HG02973 (cell line): ENCODE data around the gene SHISAL1.

ENCODE experiments used
- ATAC-seq: cut with Tn5 transposase; IDR thresholded peaks from one replicate; pipeline ENCODE4 v1.9.1; 2021; ENCODE audit warnings: moderate library complexity; ENCODE audit not compliant: unreplicated experiment

SHISAL1 gene

DNA sequence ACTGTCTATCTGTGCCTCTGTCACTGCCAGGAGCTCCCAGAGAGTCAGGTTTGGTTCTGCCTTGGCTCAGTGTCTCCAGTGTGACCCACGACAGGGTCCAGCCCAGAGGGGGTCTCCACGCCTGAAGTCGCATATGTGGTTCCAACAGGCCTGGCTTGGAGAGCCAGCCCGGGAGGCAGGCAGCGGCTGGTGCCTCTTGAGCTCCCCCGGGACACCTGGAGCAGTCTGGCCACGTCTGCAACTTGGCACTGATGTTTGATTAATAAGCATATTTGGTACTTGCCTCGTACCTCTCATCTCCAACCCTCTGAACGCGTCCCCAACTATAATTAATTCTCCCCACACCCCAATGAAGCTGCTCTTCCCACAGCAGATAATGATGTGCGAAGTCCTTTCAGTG lies 31.7 kb upstream of the SHISAL1 start:
- no peak for ATAC-seq

- ATAC-seq, result no peak
Observed at GRCh38 chr22:44342347-44342956, 29.7 kb upstream of the SHISAL1 start.

DNA sequence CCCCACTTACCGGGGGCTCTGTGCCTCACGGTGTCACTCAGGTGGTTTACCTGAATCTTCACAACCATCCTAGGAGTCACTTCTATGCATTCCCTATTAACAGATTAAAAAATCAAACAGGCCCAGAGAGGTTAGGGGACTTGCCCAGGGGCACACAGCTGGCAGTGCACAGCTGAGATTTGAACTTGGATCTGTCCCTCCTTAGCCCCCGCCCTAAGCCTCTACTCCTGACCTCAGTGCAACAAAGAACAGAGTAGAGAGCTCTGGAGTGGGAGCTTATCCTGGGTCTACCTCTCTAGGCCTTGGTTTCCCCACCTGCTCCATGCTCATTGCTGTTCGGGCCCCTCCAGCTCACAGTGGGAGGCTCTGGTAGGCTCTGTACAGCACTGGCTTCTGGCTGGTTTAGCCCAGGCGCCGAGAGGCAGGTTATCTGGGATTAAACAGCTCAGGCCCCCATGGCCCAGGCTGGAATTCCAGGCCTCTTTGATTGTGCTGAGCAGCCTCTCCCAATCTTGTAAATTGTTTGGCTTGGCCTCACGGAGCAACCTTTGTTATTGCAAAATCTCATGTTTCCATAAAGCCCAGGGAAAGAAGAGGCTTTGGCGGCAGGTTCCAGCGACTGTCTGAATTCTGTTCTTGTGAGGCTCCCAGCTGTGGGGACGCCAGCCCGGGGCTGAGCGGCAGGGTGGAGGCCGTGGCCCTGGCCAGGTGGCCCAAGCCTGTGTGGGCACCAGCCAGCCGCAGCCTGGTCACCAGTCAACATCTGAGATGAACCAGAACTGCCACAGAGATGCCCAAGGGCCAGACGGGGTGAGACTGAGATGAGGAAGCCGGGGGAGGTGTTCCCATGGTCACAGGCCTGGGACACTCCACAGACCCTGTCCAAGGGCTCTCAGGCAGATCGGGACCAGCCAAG lies 28.9 kb upstream of the SHISAL1 start:
- no peak for ATAC-seq

GRCh38 chr22:44340271-44341239 lies 27.8 kb upstream of the SHISAL1 start:
- no peak for ATAC-seq

GRCh38 chr22:44338906-44339305 lies 26.2 kb upstream of the SHISAL1 start:
- no peak for ATAC-seq

- ATAC-seq, result no peak
Observed at GRCh38 chr22:44338177-44338810, 25.5 kb upstream of the SHISAL1 start.

DNA sequence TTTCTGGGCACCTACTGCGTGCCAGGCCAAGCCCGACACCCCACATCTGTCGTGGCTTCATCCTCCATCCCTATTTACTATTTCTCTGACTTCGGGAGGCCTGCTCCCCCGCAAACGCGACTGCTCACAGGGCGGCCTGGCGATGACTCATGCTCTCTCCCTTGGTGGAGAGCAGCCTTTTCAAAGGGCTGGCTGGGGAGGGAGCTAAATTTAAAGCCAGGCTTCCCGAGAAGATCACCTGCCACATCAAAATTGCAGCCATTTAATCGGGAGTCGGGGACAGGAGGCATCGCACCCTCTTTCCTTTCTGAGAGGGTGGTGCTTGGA lies 24.9 kb upstream of the SHISAL1 start:
- no peak for ATAC-seq

- ATAC-seq, result no peak
Observed at GRCh38 chr22:44336962-44337677, 24.4 kb upstream of the SHISAL1 start.

DNA sequence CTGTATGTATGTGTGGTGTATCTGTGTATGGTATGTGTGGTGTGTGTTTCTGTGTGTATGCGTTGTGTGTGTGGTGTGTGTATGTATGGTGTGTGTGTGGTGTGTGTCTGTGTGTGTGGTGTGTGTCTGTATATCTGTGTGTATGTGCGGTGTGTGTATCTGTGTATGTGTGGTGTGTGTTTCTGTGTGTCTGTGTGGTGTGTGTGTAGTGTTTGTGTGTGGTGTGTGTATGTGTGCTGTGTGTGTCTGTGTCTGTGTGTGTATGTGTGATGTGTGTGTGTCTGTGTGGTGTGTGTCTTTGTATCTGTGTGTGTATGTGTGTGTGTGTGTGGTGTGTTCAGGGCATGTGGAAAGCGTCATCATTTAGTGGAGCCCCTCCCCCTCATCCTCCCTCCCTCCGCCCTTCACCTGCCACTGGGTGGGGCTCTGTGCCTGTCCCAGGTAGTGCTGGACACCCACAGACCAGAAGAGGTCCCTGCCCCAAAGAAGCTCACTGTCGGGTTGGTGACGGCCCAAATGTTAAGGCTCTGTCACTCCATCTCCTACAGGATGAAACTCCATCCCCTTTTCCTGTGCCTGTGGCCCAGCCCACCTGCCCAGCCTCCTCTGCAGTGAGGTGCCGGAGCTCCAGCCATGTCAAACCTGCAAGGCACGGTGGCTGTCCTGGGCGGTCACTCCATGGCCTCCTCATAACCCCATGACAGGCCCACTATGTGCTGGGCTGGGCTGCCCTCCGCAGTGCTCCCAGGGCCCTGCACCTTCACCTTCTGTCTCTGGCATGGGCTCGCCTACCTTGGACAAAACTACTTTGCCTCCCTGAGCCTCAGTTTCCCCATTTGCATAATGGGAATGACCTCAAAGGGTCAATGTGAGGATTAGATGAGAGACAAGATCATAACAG lies 23.4 kb upstream of the SHISAL1 start:
- no peak for ATAC-seq

- no peak for ATAC-seq
Observed at GRCh38 chr22:44335066-44335839, 22.5 kb upstream of the SHISAL1 start.

DNA sequence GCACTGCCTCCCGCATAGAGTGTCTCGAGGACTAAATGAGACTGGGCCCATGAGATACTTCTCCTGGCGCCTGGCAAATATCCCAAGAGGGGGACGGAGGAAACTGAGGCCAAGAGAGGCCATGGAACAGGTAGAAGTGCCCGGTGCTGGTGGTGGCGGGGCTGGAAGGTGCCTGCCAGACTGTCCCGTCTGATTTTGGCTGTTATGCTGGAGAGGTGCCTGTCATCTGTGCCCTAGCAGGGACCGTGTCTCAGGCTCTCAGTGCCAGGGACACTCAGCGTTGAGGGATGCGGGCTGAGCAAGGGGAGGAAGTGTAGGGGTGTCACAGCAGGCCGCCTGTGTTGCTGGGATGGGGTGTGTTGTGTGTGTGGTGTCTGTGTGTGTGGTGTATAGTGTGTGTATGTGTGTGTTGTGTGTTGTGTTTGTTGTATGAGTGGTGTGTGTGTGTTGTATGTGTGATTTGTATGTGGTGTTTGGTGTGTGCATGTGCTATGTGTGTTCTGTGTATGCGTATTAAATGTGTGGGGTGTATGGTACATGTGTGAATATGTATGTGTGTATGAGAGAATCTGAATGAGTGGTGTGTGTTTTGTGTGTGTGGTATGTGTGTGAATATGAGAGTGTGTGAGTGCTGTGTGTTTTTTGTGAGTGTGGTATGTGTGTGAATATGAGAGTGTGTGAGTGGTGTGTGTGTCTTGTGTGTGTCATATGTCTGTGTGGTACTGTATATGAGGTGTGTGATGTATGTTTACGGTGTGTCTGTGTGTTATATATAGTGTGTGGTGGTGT lies 21.3 kb upstream of the SHISAL1 start:
- no peak for ATAC-seq

DNA sequence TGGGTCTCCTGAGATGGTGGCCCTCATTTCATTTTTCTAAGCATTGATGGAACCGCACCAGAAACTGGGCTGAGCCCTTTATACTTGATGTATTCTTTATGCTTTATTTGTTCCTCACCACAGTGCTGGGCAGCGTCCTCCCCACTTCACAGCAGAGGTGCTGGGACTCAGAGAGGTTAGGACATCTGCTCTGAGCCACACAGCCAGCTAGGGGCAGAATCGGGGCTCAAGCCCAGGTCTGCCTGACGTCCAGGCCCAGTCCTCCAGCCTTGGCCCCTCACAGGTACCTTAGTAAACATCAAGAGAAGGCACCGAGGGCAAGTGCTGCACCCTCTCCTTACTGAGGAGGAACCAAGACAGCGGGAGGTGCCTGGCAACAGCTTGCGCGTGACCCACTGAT lies 20.2 kb upstream of the SHISAL1 start:
- ATAC-seq, result no peak

DNA sequence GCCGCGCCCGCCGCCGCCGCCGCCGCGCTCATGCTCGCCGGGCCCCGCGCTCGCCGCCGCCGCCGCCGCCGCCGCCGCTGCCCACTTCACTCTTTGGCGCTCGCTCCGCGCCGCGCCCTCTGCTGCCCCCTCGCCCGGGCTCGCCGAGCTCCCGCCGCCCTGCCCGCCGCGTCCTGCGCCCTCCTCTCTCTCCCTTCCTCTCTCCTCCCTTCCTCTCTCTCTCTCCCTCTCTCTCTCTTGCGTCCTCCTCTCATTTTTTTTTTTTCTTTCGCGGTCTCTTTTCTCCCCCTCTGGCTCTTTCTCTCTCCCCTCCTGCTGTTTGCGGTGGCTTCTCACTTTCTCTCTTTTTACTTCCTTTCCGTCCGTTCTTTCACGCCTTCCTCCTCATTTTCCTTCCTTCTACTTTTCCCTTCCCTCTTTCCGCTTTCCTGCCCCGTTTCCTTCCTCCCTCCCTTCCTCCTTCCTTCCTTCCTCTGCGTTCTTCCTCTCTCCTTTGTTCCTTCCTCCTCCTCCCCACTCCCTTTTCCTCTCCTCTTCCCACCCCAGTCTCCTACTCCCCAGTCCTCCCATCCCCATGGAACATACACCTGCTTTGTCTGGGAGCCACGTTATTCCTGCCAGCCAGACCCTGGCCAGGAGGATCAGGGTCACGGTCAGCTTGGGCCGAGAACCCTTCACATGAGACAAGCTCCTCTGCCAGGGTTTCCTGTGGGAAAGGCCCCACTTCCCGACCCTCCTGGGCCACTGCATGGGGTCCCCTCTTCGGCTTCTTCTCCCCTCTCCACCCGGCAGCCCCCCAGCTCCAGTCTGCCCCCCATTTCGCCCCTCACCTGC lies 19.3 kb upstream of the SHISAL1 start:
- no peak for ATAC-seq

DNA sequence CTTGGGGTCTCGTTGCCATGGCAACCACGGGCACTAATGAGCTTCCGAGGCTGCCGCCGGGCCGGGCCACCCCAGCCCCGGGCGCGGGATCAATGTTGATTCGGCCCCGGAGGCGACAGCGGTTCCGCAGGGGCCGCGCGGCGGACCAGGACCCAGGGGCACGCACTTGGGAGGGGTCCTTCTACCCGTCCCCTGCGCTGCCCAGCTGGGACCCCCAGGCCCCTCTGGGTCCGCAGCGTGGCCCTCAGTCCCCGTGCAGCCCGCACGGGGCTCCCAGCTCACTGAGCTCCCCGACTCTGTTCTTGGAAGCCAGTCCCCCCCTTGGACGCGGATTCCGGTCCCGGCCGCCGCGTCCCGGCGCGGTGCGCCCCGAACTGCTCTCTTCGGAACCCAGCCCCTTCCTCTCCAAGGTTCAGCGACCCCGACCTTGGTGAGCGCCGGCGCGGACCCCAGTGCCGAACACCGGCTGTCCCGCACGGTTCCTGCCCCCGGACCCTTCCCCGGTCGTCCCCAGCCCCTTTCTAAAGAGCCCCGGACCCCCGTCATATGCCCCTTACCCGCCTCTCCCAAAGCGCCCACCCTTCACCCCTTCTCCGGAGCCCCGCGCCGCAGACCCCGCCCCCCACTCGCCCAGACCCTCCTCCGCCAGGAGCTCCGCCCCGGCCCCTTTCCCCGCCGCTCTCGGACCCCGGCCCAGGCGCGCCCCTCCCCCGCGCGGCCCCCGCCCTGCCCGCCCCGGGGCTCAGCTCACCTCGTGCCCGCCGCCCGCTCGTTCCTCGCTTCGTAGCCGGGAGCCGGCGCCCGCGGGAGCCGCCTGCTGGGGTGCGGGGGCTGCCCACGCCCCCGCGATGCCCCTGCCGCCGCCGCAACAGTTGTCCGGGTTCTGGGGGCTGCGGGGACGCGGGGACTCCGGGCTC lies 18.3 kb upstream of the SHISAL1 start:
- no peak for ATAC-seq

DNA sequence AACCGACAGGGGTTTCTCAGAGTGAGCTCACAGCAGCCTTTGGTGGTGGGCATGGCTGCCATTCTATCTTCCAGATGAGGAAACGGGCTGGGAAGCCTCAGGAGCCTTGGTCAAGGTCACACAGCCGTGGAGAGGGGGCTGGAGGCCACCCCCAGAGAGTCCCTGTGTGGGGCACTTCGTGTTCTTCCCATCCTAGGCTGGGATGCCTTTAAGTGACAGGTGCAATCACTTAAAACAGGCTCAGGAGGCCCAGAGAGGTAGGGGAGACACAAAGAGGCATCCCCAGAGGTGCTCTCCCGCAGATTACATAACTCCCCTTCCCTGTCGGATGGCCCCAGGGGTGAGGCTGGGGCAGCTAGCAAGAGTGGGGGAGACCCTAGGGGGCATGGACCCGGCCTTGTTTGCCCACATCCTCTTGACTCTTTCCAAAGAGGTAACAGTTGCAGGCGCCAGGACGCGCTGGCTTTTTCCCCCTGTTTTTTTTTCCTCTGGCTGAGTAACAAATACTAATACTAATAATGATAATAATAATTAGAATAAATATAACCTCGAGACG lies 17.5 kb upstream of the SHISAL1 start:
- ATAC-seq, result no peak
